A549 treated with GW870086 at 1 μM for 4 hours (cell line): ENCODE data around the gene DEK. TPM values are rescaled to one million over a fixed set of nuclear protein-coding genes. Genes with fewer than 3 reads are reported as not detected.

Experiments used
- total RNA-seq: library from RNA; stranded (reverse); fragments of 200-300 nt; extraction: Qiagen RNA extraction; gene quantifications from 5 replicates; pipeline ENCODE4 v1.2.3, GENCODE V29; 2022; ENCODE audit warnings: low read depth

Gene DEK
- 69.1 to 94.3 TPM (median 81.8 TPM) in 5 replicates for total RNA-seq

GRCh38 chr6:18264219-18264922 lies at the start of gene DEK:
Gene DEK, minus strand, starts transcription at chr6:18264530. Its CDS starts 543 bp downstream, at chr6:18263987.

Other genes starting within 250 kb of the DEK start
- 1.4 to 1.9 TPM (median 1.7 TPM) in 5 replicates for gene NHLRC1, start 141.9 kb downstream of the DEK start, total RNA-seq
- gene TPMT, start 109.5 kb downstream of the DEK start, total RNA-seq, result 5.6 to 6.7 TPM (median 5.9 TPM) in 5 replicates
- 7.1 to 8.8 TPM (median 7.7 TPM) in 5 replicates for gene KDM1B, start 109.1 kb downstream of the DEK start, total RNA-seq
- gene RNF144B, start 122.8 kb upstream of the DEK start, total RNA-seq, result 0.08 to 0.50 TPM (median 0.31 TPM) in 5 replicates